Embryonic facial prominence (tissue), 1 donor: ENCODE measurements around the gene CCDC27.

Source experiments
- DNase-seq: peaks from one replicate; pipeline ENCODE4 v3.0.0-alpha.2; 2016; ENCODE audit errors: extremely low spot score

CCDC27 gene

GRCh38 chr1:3752400-3752945 lies at the start of gene CCDC27:
Gene CCDC27 (plus strand): TSS chr1:3752450. CDS start chr1:3752482, 32 bp downstream.
- DNase-seq, result no peak

GRCh38 chr1:3702528-3702927 lies 49.7 kb upstream of the CCDC27 start:
- DNase-seq, result no peak

- DNase-seq, result no peak
Measured at GRCh38 chr1:3702990-3703728, 49.1 kb upstream of the CCDC27 start.

GRCh38 chr1:3703786-3704371 lies 48.4 kb upstream of the CCDC27 start:
- DNase-seq, result no peak

- DNase-seq, result no peak
Measured at GRCh38 chr1:3705341-3705950, 46.8 kb upstream of the CCDC27 start.

GRCh38 chr1:3706651-3707297 lies 45.5 kb upstream of the CCDC27 start:
- no peak for DNase-seq

GRCh38 chr1:3707298-3707938 lies 44.8 kb upstream of the CCDC27 start:
- DNase-seq, result no peak

GRCh38 chr1:3707939-3708328 lies 44.3 kb upstream of the CCDC27 start:
- no peak for DNase-seq

GRCh38 chr1:3708791-3709190 lies 43.5 kb upstream of the CCDC27 start:
- no peak for DNase-seq

- no peak for DNase-seq
Measured at GRCh38 chr1:3710251-3710650, 42.0 kb upstream of the CCDC27 start.

- no peak for DNase-seq
Measured at GRCh38 chr1:3711381-3711779, 40.9 kb upstream of the CCDC27 start.

- no peak for DNase-seq
Measured at GRCh38 chr1:3711780-3712451, 40.3 kb upstream of the CCDC27 start.

GRCh38 chr1:3712573-3713535 lies 39.4 kb upstream of the CCDC27 start:
- no peak for DNase-seq

GRCh38 chr1:3713840-3714239 lies 38.4 kb upstream of the CCDC27 start:
- DNase-seq, result no peak

- no peak for DNase-seq
Measured at GRCh38 chr1:3714284-3714741, 37.9 kb upstream of the CCDC27 start.

GRCh38 chr1:3714814-3715213 lies 37.4 kb upstream of the CCDC27 start:
- no peak for DNase-seq

- no peak for DNase-seq
Measured at GRCh38 chr1:3716351-3716750, 35.9 kb upstream of the CCDC27 start.

- DNase-seq, result peak; percentile 14
Measured at GRCh38 chr1:3717041-3717714, 35.1 kb upstream of the CCDC27 start.
